A549 (cell line): ENCODE data around the gene TFPT. TPM values are rescaled to one million over a fixed set of nuclear protein-coding genes. Genes with fewer than 3 reads are reported as not detected.
A peak's percentile ranks its signal among the peaks of the same experiment; 100 is the strongest.

Source experiments
- ATAC-seq, 2 experiments: fragments of 200-7000 bp in 1 of 2; fragments of >200 bp in 1 of 2; cut with Nextera tagmentation in 1 of 2; cut with Tn5 transposase in 1 of 2; 3 replicates each; pipeline versions ENCODE4 v1.8.0 to v1.9.1; 2018 to 2020; ENCODE audit warnings: mild to moderate bottlenecking in 1 of 2, moderate library complexity in 1 of 2
- CTCF ChIA-PET: fragments of 300-600 bp; sonication (Branson Sonifier 250); formaldehyde crosslinking; extraction: SDS; loops from one replicate; lab custom pipeline; 2021; ENCODE audit warnings: antibody characterized with exemption, inconsistent platforms; lab: Yijun Ruan, JAX
- POLR2A ChIA-PET: fragments of 350-600 bp; formaldehyde crosslinking; extraction: SDS; loops from one replicate; lab custom pipeline; 2021; ENCODE audit warnings: antibody characterized with exemption, inconsistent platforms; lab: Yijun Ruan, JAX
- DNase-seq, 2 experiments: peaks; one replicate each; pipeline versions ENCODE4 v3.0.0 to v3.0.0-alpha.2; 2011 to 2016; ENCODE audit warnings: low read depth in 1 of 2, low spot score in 1 of 2
- FAIRE-seq: peaks from 2 replicates; lab custom pipeline; 2011; peaks lifted over from hg19 to GRCh38; lab: Jason Lieb, UNC
- H3K27ac ChIP-seq, 2 experiments: fragments of >200 bp; sonication (Bioruptor Twin); formaldehyde crosslinking; 3 replicates each; pipeline ENCODE4 v1.5.1; 2016 to 2017
- H3K4me1 ChIP-seq: fragments of >200 bp; sonication (Bioruptor Twin); formaldehyde crosslinking; 3 replicates; pipeline ENCODE4 v1.6.1; 2016
- H3K4me2 ChIP-seq: fragments of >200 bp; sonication (Bioruptor Twin); formaldehyde crosslinking; 3 replicates; pipeline ENCODE4 v1.6.1; 2016
- H3K4me3 ChIP-seq: fragments of >200 bp; sonication (Bioruptor Twin); formaldehyde crosslinking; 3 replicates; pipeline ENCODE4 v1.5.1; 2016
- H3K9me3 ChIP-seq: fragments of >200 bp; sonication (Bioruptor Twin); formaldehyde crosslinking; 3 replicates; pipeline ENCODE4 v1.6.1; 2016
- BHLHE40 ChIP-seq: IDR thresholded peaks from 2 replicates; pipeline ENCODE4 v1.6.1; 2012; ENCODE audit warnings: low read depth, low read length, inconsistent platforms
- CBX8 ChIP-seq: fragments of 200-600 bp; sonication (generic); IDR thresholded peaks from 2 replicates; pipeline ENCODE4 v1.6.1; 2016
- CTCF ChIP-seq: fragments of >200 bp; sonication (Bioruptor Twin); formaldehyde crosslinking; IDR thresholded peaks from 3 replicates; pipeline ENCODE4 v1.5.1; 2016
- E2F6 ChIP-seq: IDR thresholded peaks from 2 replicates; pipeline ENCODE4 v1.6.1; 2012; ENCODE audit warnings: low read depth, borderline replicate concordance
- EP300 ChIP-seq, 2 experiments: fragments of >200 bp; sonication (Bioruptor Twin); formaldehyde crosslinking; IDR thresholded peaks; 2 replicates in 1 of 2; 3 replicates in 1 of 2; pipeline ENCODE4 v1.6.1; 2016 to 2017
- ESRRA ChIP-seq: fragments of 150-350 bp; IDR thresholded peaks from 2 replicates; pipeline ENCODE4 v1.6.1; 2014; ENCODE audit warnings: mild to moderate bottlenecking, low read length, borderline replicate concordance
- FOSB ChIP-seq: fragments of 250-450 bp; sonication (Bioruptor Pico); IDR thresholded peaks from 2 replicates; pipeline ENCODE4 v1.5.0; 2020; ENCODE audit warnings: mild to moderate bottlenecking, moderate library complexity
- HOXB13 ChIP-seq: fragments of 250-450 bp; sonication (Bioruptor Pico); IDR thresholded peaks from 2 replicates; pipeline ENCODE4 v1.5.0; 2020; ENCODE audit warnings: low read depth, mild to moderate bottlenecking, moderate library complexity
- KDM1A ChIP-seq: fragments of 200-600 bp; sonication (generic); IDR thresholded peaks from 2 replicates; pipeline ENCODE4 v1.6.1; 2016; ENCODE audit warnings: low read depth, mild to moderate bottlenecking
- MAFK ChIP-seq: fragments of 450-650 bp; IDR thresholded peaks from 2 replicates; pipeline ENCODE4 v1.6.1; 2014; ENCODE audit not compliant: partially characterized antibody
- MAX ChIP-seq: IDR thresholded peaks from 2 replicates; pipeline ENCODE4 v1.6.1; 2012
- NFE2L2 ChIP-seq: fragments of 150-350 bp; conservative IDR thresholded peaks from 2 replicates; pipeline ENCODE4 v1.6.1; 2014; ENCODE audit warnings: low read length
- NR3C1 ChIP-seq: fragments of >200 bp; sonication (Bioruptor Twin); formaldehyde crosslinking; IDR thresholded peaks from 3 replicates; pipeline ENCODE4 v1.6.1; 2017
- RAD21 ChIP-seq, 2 experiments: fragments of >200 bp in 1 of 2; sonication (Bioruptor Twin) in 1 of 2; formaldehyde crosslinking in 1 of 2; IDR thresholded peaks in 1 of 2; conservative IDR thresholded peaks in 1 of 2; 2 replicates in 1 of 2; 3 replicates in 1 of 2; pipeline ENCODE4 v1.6.1; 2012 to 2018; ENCODE audit warnings: inconsistent platforms in 1 of 2
- REST ChIP-seq: fragments of 200-600 bp; sonication (generic); IDR thresholded peaks from 2 replicates; pipeline ENCODE4 v1.6.1; 2016; ENCODE audit warnings: antibody characterized with exemption, mild to moderate bottlenecking, moderate library complexity
- RFX5 ChIP-seq: fragments of 450-650 bp; IDR thresholded peaks from 2 replicates; pipeline ENCODE4 v1.7.1; 2014; ENCODE audit warnings: antibody characterized with exemption, mild to moderate bottlenecking, moderate library complexity
- RNF2 ChIP-seq: fragments of 200-600 bp; sonication (generic); IDR thresholded peaks from 2 replicates; pipeline ENCODE4 v1.6.1; 2016; ENCODE audit warnings: low read depth, mild to moderate bottlenecking, antibody characterized with exemption, moderate library complexity, borderline replicate concordance
- SREBF2 ChIP-seq: fragments of 450-650 bp; IDR thresholded peaks from 2 replicates; pipeline ENCODE4 v1.6.1; 2014; ENCODE audit warnings: mild to moderate bottlenecking, moderate library complexity
- USF2 ChIP-seq: fragments of 450-650 bp; IDR thresholded peaks from 2 replicates; pipeline ENCODE4 v1.6.1; 2014; ENCODE audit warnings: antibody characterized with exemption
- ZFP36 ChIP-seq: fragments of 450-650 bp; IDR thresholded peaks from 2 replicates; pipeline ENCODE4 v1.6.1; 2014; ENCODE audit warnings: borderline replicate concordance; ENCODE audit not compliant: partially characterized antibody
- WGBS: methylation state at CpG from one replicate; pipeline ENCODE4 v1.1.6; 2017; ENCODE audit errors: missing lambda C conversion rate; 5-methylcytosine and 5-hydroxymethylcytosine counted together
- polyA plus RNA-seq, 4 experiments: library from polyadenylated mRNA; depleted of rRNA in 3 of 4; stranded (reverse); fragments of >200 nt; fragmentation: RNase III in 1 of 4; extraction: RNeasy Plus Mini Kit Qiagen cat#74134 plus additional on column Dnase treatment in 1 of 4; gene quantifications; 2 replicates in 3 of 4; 3 replicates in 1 of 4; pipeline ENCODE4 v1.2.3, GENCODE V29; 2011 to 2017

The TFPT gene
- polyA plus RNA-seq, 2 of the 4 experiments (the other 2 are of a cell fraction): 16.1 to 26.1 TPM

DNA sequence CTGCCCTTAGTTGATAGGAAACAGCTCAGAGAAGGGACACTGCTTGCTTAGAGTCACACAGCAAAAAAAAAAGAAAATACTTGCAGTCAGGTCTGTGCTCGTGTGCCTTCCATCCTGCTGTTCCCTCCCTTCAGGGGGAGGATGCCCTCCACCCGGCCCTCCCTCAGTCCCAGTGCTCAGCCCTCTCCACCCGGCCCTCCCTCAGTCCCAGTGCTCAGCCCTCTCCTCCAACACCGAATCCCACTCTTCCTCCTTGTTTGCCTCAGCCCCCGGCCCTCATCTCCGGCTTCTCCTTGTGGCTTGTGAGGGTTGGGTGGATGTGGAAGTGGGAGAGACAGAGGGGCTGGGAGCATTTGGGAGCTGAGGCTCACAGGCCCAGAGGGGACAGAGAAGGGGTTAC lies 5.8 kb downstream of the TFPT start:
- 81% methylated on average over 6 of the region's 6 CpGs for WGBS
- ATAC-seq (peak; percentile 61 to 85), FAIRE-seq (no peak), DNase-seq (no peak)
- ChIA-PET CTCF (interaction anchor here (0.5 to 3.0 kb wide), 3 partner anchors 13 to 1031 kb away, joined by 3 to 7 read pairs (median 3); no protein-coding TSS in a partner anchor), POLR2A (interaction anchor here (1.6 kb wide), 1 partner anchor 27 kb away, joined by 5 read pairs; no protein-coding TSS in a partner anchor)
- Histone ChIP-seq H3K4me1 (peaks cover 11% of the 10 kb centered on the region; the same call in 1 of the 3 replicates), H3K4me3 (no peak overlapping the region), H3K27ac (no peak overlapping the region), H3K9me3 (no peaks in the 10 kb centered on the region), H3K4me2 (no peak overlapping the region)
- no peak for TF ChIP-seq REST
- TF ChIP-seq ZFP36: no peak

- ATAC-seq (no peak), DNase-seq (no peak), FAIRE-seq (no peak)
- POLR2A ChIA-PET: interaction anchor here (1.6 kb wide), 1 partner anchor 28 kb away, joined by 5 read pairs; no protein-coding TSS in a partner anchor
- Histone ChIP-seq H3K4me1 (0 out of 3 replicates have a peak, but pooled peaks cover 7% of the 10 kb centered on the region), H3K4me3 (no peak overlapping the region), H3K4me2 (no peak overlapping the region), H3K27ac (no peak overlapping the region), H3K9me3 (no peaks in the 10 kb centered on the region)
- 88% methylated on average over 7 of the region's 7 CpGs for WGBS
- TF ChIP-seq E2F6 (no peak), MAFK (peak; percentile 63), RFX5 (no peak)
- CTCF ChIA-PET: interaction anchor here (3.0 kb wide), 1 partner anchor 300 kb away, joined by 7 read pairs; no protein-coding TSS in a partner anchor
These were observed 7.0 kb downstream of the TFPT start for GRCh38 chr19:54108496-54108895.

GRCh38 chr19:54107876-54108490 lies 7.5 kb downstream of the TFPT start:
- H3K27ac ChIP-seq: no peak overlapping the region
- DNase-seq (no peak), FAIRE-seq (no peak), ATAC-seq (no peak)
- ChIA-PET POLR2A (interaction anchor here (1.6 kb wide), 1 partner anchor 29 kb away, joined by 5 read pairs; no protein-coding TSS in a partner anchor), CTCF (interaction anchor here (3.0 kb wide), 1 partner anchor 300 kb away, joined by 7 read pairs; no protein-coding TSS in a partner anchor)
- 83% methylated on average over 20 of the region's 21 CpGs for WGBS
- H3K4me3 ChIP-seq: no peak overlapping the region
- TF ChIP-seq USF2: no peak
- TF ChIP-seq MAFK: no peak
- no peak for TF ChIP-seq HOXB13 (CRISPR knock-in tag)
- no peak for TF ChIP-seq MAX
- TF ChIP-seq RAD21 (conservative IDR thresholded peaks at IDR 0.05 in 1 of 2, IDR thresholded peaks at IDR 0.05 in 1 of 2): no peak
- TF ChIP-seq EP300 (IDR thresholded peaks at IDR 0.05): no peak
- no peak for TF ChIP-seq CBX8
- TF ChIP-seq NR3C1: no peak
- no peak for TF ChIP-seq RNF2
- TF ChIP-seq KDM1A: no peak
- no peak for TF ChIP-seq E2F6
- no peak for TF ChIP-seq NFE2L2
- no peak for TF ChIP-seq FOSB (CRISPR knock-in tag)
- no peak for TF ChIP-seq BHLHE40
- no peak for TF ChIP-seq SREBF2
- TF ChIP-seq CTCF: no peak
- TF ChIP-seq ESRRA: no peak
- H3K4me2 ChIP-seq: no peak overlapping the region
- H3K9me3 ChIP-seq: no peaks in the 10 kb centered on the region
- 0 out of 3 replicates have a peak, but pooled peaks cover 8% of the 10 kb centered on the region for H3K4me1 ChIP-seq
